IMR-90 (cell line): Measurements from ENCODE around the gene MYO3B. TPM values are rescaled to one million over a fixed set of nuclear protein-coding genes. Genes with fewer than 3 reads are reported as not detected.

Experiments used
- ATAC-seq: fragments of 200-7000 bp; cut with Tn5 transposase; 2 replicates; pipeline ENCODE4 v1.9.1; 2020; ENCODE audit warnings: low read depth, mild to moderate bottlenecking, moderate library complexity
- BruUV-seq: library from RNA; stranded (reverse); fragments of 400-500 nt; replicated peaks from 2 replicates; lab custom pipeline; 2021; lab: Mats Ljungman, UMichigan
- CTCF ChIA-PET: fragments of 300-600 bp; formaldehyde crosslinking; extraction: SDS; loops from one replicate; lab custom pipeline; 2021; ENCODE audit warnings: antibody characterized with exemption; lab: Yijun Ruan, JAX
- POLR2A ChIA-PET: fragments of 300-600 bp; sonication (Branson Sonifier 250); formaldehyde crosslinking; loops from one replicate; lab custom pipeline; 2022; ENCODE audit warnings: antibody characterized with exemption; ENCODE audit not compliant: unreplicated experiment; lab: Charles Lee
- DNase-seq: peaks from one replicate; pipeline ENCODE4 v3.0.0; 2013
- H2AFZ ChIP-seq: replicated peaks from 2 replicates; pipeline ENCODE3; 2013; ENCODE audit warnings: low read length, mild to moderate bottlenecking; ENCODE audit not compliant: poor library complexity
- H2AK5ac ChIP-seq: 2 replicates; pipeline ENCODE4 v1.6.1; 2013; ENCODE audit warnings: low read depth, low read length, inconsistent platforms
- H2AK9ac ChIP-seq: replicated peaks from 2 replicates; pipeline ENCODE3; 2013; ENCODE audit warnings: mild to moderate bottlenecking, low read depth, low read length, moderate library complexity; ENCODE audit not compliant: poor library complexity
- H2BK120ac ChIP-seq: 2 replicates; pipeline ENCODE4 v1.6.1; 2013; ENCODE audit warnings: low read depth, low read length, inconsistent platforms
- H2BK15ac ChIP-seq: 3 replicates; pipeline ENCODE4 v1.6.1; 2013; ENCODE audit warnings: low read depth, low read length, inconsistent platforms
- H2BK20ac ChIP-seq: 2 replicates; pipeline ENCODE4 v1.6.1; 2013; ENCODE audit warnings: low read depth, mild to moderate bottlenecking, inconsistent platforms, low read length, moderate library complexity
- H2BK5ac ChIP-seq: 2 replicates; pipeline ENCODE4 v1.6.1; 2013; ENCODE audit warnings: mild to moderate bottlenecking, low read depth, low read length, inconsistent platforms; ENCODE audit not compliant: poor library complexity, severe bottlenecking
- H3K14ac ChIP-seq: replicated peaks from 2 replicates; pipeline ENCODE4 v1.6.1; 2013; ENCODE audit warnings: low read depth, low read length, inconsistent platforms
- H3K18ac ChIP-seq: 2 replicates; pipeline ENCODE4 v1.6.1; 2013; ENCODE audit warnings: low read depth, low read length, control low read depth
- H3K23ac ChIP-seq: 2 replicates; pipeline ENCODE4 v1.6.1; 2013; ENCODE audit warnings: low read depth, low read length, inconsistent platforms
- H3K27ac ChIP-seq: 2 replicates; pipeline ENCODE4 v1.5.1; 2013; ENCODE audit warnings: mild to moderate bottlenecking, control low read depth, low read length; ENCODE audit not compliant: insufficient read depth
- H3K27me3 ChIP-seq: 2 replicates; pipeline ENCODE4 v1.6.1; 2013; ENCODE audit warnings: low read length; ENCODE audit not compliant: control insufficient read depth, insufficient read depth
- H3K36me3 ChIP-seq: 2 replicates; pipeline ENCODE4 v1.6.1; 2013; ENCODE audit warnings: low read length, mixed read lengths; ENCODE audit not compliant: control insufficient read depth, insufficient read depth
- H3K4ac ChIP-seq: 2 replicates; pipeline ENCODE4 v1.6.1; 2013; ENCODE audit warnings: low read depth, low read length, inconsistent platforms
- H3K4me1 ChIP-seq: 2 replicates; pipeline ENCODE4 v1.6.1; 2013; ENCODE audit warnings: low read length, mixed read lengths; ENCODE audit not compliant: control insufficient read depth, insufficient read depth
- H3K4me2 ChIP-seq: 2 replicates; pipeline ENCODE4 v1.6.1; 2013; ENCODE audit warnings: low read depth, mild to moderate bottlenecking, control low read depth, low read length, moderate library complexity
- H3K4me3 ChIP-seq: 2 replicates; pipeline ENCODE4 v1.5.1; 2013; ENCODE audit warnings: low read depth, mild to moderate bottlenecking, control low read depth, low read length, moderate library complexity; ENCODE audit not compliant: insufficient read depth
- H3K56ac ChIP-seq: 2 replicates; pipeline ENCODE4 v1.6.1; 2013; ENCODE audit warnings: low read length, inconsistent platforms; ENCODE audit not compliant: insufficient read depth; ENCODE audit errors: extremely low read depth
- H3K79me1 ChIP-seq, 2 experiments: 2 replicates each; pipeline ENCODE4 v1.6.1; 2013; ENCODE audit warnings: low read length in 2 of 2, inconsistent platforms in 1 of 2, low read depth in 1 of 2
- H3K9ac ChIP-seq: 2 replicates; pipeline ENCODE4 v1.6.1; 2013; ENCODE audit warnings: low read depth, low read length, control low read depth
- H3K9me1 ChIP-seq: 2 replicates; pipeline ENCODE4 v1.6.1; 2013; ENCODE audit warnings: low read length, inconsistent platforms; ENCODE audit not compliant: insufficient read depth
- H3K9me3 ChIP-seq: 2 replicates; pipeline ENCODE4 v1.6.1; 2013; ENCODE audit warnings: low read length; ENCODE audit not compliant: control insufficient read depth, insufficient read depth
- H4K20me1 ChIP-seq: 2 replicates; pipeline ENCODE4 v1.6.1; 2013; ENCODE audit warnings: low read length, inconsistent platforms; ENCODE audit not compliant: insufficient read depth
- H4K5ac ChIP-seq: 2 replicates; pipeline ENCODE4 v1.6.1; 2013; ENCODE audit warnings: mild to moderate bottlenecking, low read depth, low read length, control low read depth
- H4K8ac ChIP-seq, 2 experiments: 2 replicates each; pipeline ENCODE4 v1.6.1; 2013; ENCODE audit warnings: low read depth in 2 of 2, low read length in 2 of 2, control low read depth in 1 of 2, inconsistent platforms in 1 of 2
- H4K91ac ChIP-seq: 2 replicates; pipeline ENCODE4 v1.6.1; 2013; ENCODE audit warnings: low read depth, low read length, inconsistent platforms; ENCODE audit not compliant: insufficient read depth
- BHLHE40 ChIP-seq: fragments of 150-350 bp; IDR thresholded peaks from 2 replicates; pipeline ENCODE4 v1.6.1; 2016; ENCODE audit warnings: mild to moderate bottlenecking, low read depth, low read length
- CEBPB ChIP-seq: IDR thresholded peaks from 2 replicates; pipeline ENCODE4 v1.6.1; 2012; ENCODE audit warnings: low read depth, low read length, improper control_type of control experiment
- CHD1 ChIP-seq: IDR thresholded peaks from 2 replicates; pipeline ENCODE4 v1.6.1; 2012; ENCODE audit warnings: low read depth, low read length, improper control_type of control experiment
- FOS ChIP-seq: fragments of 150-350 bp; IDR thresholded peaks from 2 replicates; pipeline ENCODE4 v1.6.1; 2016; ENCODE audit warnings: low read depth, low read length
- MAFK ChIP-seq: IDR thresholded peaks from 2 replicates; pipeline ENCODE4 v1.6.1; 2012; ENCODE audit warnings: low read depth, low read length, improper control_type of control experiment
- MXI1 ChIP-seq: IDR thresholded peaks from 2 replicates; pipeline ENCODE4 v1.6.1; 2012; ENCODE audit warnings: low read depth, mild to moderate bottlenecking, low read length, moderate library complexity, borderline replicate concordance
- NFE2L2 ChIP-seq: fragments of 150-350 bp; IDR thresholded peaks from 2 replicates; pipeline ENCODE4 v1.6.1; 2016; ENCODE audit warnings: low read depth, mild to moderate bottlenecking, low read length
- POLR2A ChIP-seq: IDR thresholded peaks from 2 replicates; pipeline ENCODE4 v1.6.1; 2012; ENCODE audit warnings: mild to moderate bottlenecking, low read depth, low read length
- RAD21 ChIP-seq: IDR thresholded peaks from 2 replicates; pipeline ENCODE4 v1.6.1; 2012; ENCODE audit warnings: low read length, improper control_type of control experiment
- RCOR1 ChIP-seq: IDR thresholded peaks from 2 replicates; pipeline ENCODE4 v1.6.1; 2012; ENCODE audit warnings: mild to moderate bottlenecking, low read length, improper control_type of control experiment; ENCODE audit not compliant: insufficient replicate concordance
- RFX5 ChIP-seq: IDR thresholded peaks from 2 replicates; pipeline ENCODE4 v1.8.0; 2012; ENCODE audit warnings: low read depth, mild to moderate bottlenecking, low read length, moderate library complexity
- SMC3 ChIP-seq: fragments of 150-350 bp; IDR thresholded peaks from 2 replicates; pipeline ENCODE4 v1.6.1; 2016; ENCODE audit warnings: low read depth, mild to moderate bottlenecking, antibody characterized with exemption, low read length, moderate library complexity
- WGBS, 2 experiments: methylation state at CpG; one replicate each; pipeline versions ENCODE4 v1.1.5 to v1.1.7; 2013; ENCODE audit warnings: missing lambda C conversion rate in 2 of 2; ENCODE audit not compliant: insufficient read length in 1 of 2; ENCODE audit errors: extremely low coverage in 2 of 2; 5-methylcytosine and 5-hydroxymethylcytosine counted together
- dilution Hi-C: fragments of 300-500 bp; cut with HindIII; formaldehyde crosslinking; loops from one replicate; pipeline ENCODE4 v1.14.3; 2018; ENCODE audit warnings: low sequenced_read_pairs; ENCODE audit not compliant: unreplicated experiment
- in situ Hi-C: fragments of 300-500 bp; cut with MboI; formaldehyde crosslinking; loops from 3 replicates; pipeline ENCODE4 v1.14.3; 2019; ENCODE audit warnings: low sequenced_read_pairs, inconsistent platforms, mixed read lengths
- intact Hi-C: fragments of 100-400 bp; cut with micrococcal nuclease; formaldehyde crosslinking; loops from 2 replicates; pipeline ENCODE4 v1.10.0; 2022
- polyA plus RNA-seq, 3 experiments: library from polyadenylated mRNA; depleted of rRNA; stranded (reverse); fragments of >200 nt; gene quantifications; 2 replicates each; pipeline ENCODE4 v1.2.3, GENCODE V29; 2012; ENCODE audit warnings: low replicate concordance in 1 of 3
- total RNA-seq: library from RNA; depleted of rRNA; stranded (reverse); fragments of >200 nt; gene quantifications from 2 replicates; pipeline ENCODE4 v1.2.3, GENCODE V29; 2012
- TF ChIP-seq, protein P1 (sequence below): fragments of 150-350 bp; IDR thresholded peaks from 2 replicates; pipeline ENCODE4 v1.6.1; 2016; ENCODE audit warnings: low read depth, mild to moderate bottlenecking, low read length, moderate library complexity, borderline replicate concordance
- TF ChIP-seq, protein P2 (sequence below): conservative IDR thresholded peaks from 2 replicates; pipeline ENCODE4 v1.5.1; 2012; ENCODE audit warnings: mild to moderate bottlenecking, low read depth, low read length, improper control_type of control experiment
- TF ChIP-seq, protein P3 (sequence below): fragments of 150-350 bp; IDR thresholded peaks from 2 replicates; pipeline ENCODE4 v1.6.1; 2017; ENCODE audit warnings: mild to moderate bottlenecking, antibody characterized with exemption, low read length, low read depth

The MYO3B gene
- total and polyA plus RNA-seq, 2 of the 4 experiments (the other 2 are of a cell fraction) = 0.02 TPM; not detected in 1

DNA sequence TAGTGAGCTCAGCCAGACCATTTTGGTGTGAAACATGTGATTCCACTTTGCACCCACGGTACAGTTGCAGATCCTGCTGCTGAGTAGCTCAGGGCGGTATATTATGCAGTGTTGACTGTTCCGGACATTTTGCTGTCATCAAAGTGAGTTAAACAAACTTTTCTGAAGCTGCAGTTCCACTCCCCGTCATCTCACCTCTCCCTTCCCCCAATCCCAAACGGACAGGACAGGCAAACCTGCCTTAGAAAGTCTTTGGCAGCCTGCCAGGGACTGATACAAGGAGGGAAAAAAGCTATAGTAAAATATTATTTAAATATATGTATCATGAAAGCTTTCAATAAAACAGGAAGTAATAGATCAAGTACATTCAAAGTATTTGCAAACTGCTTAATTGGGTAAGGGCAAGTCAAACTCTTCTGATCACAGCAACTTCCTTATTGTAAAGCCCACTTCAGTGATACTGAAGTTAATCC lies 501.7 kb downstream of the MYO3B start:
- Histone ChIP-seq H3K56ac (no peak overlapping the region), H3K4me3 (no peak overlapping the region), H3K14ac (no peak overlapping the region), H2BK5ac (no peak overlapping the region), H3K9me3 (no peaks in the 10 kb centered on the region), H3K27ac (no peak overlapping the region), H2BK20ac (no peak overlapping the region), H2BK120ac (no peak overlapping the region), H3K9me1 (no peaks in the 10 kb centered on the region), H3K23ac (no peak overlapping the region), H3K4me1 (no peaks in the 10 kb centered on the region), H3K36me3 (no peaks in the 10 kb centered on the region), H2AK5ac (no peak overlapping the region), H3K9ac (no peak overlapping the region), H3K4me2 (no peak overlapping the region), H4K8ac (no peak overlapping the region), H2AFZ (no peak overlapping the region), H3K27me3 (no peaks in the 10 kb centered on the region), H4K20me1 (no peaks in the 10 kb centered on the region), H4K91ac (no peak overlapping the region), H3K79me1 (no peaks in the 10 kb centered on the region), H2BK15ac (no peak overlapping the region), H4K5ac (no peak overlapping the region), H2AK9ac (no peak overlapping the region), H3K4ac (no peak overlapping the region), H3K18ac (no peak overlapping the region)
- no peak for DNase-seq
- in situ Hi-C loops = no loop called here
- BruUV-seq = no TSS peak
- dilution Hi-C loops = no loop called here
- WGBS, 2 experiments = no CpG with 5 or more reads among the region's 5 CpGs
- intact Hi-C loops = no loop called here
- no peak for ATAC-seq
- ChIA-PET POLR2A (no interaction called here), CTCF (interaction anchor here (0.6 kb wide), 1 partner anchor 1270 kb away, joined by 3 read pairs; no protein-coding TSS in a partner anchor)
- TF ChIP-seq FOS (no peak), RAD21 (no peak), POLR2A (no peak), BHLHE40 (no peak), CHD1 (no peak), RFX5 (no peak), CEBPB (no peak), SMC3 (no peak), NFE2L2 (no peak), RCOR1 (no peak), MXI1 (no peak), MAFK (no peak)
- TF ChIP-seq, protein P1, sequence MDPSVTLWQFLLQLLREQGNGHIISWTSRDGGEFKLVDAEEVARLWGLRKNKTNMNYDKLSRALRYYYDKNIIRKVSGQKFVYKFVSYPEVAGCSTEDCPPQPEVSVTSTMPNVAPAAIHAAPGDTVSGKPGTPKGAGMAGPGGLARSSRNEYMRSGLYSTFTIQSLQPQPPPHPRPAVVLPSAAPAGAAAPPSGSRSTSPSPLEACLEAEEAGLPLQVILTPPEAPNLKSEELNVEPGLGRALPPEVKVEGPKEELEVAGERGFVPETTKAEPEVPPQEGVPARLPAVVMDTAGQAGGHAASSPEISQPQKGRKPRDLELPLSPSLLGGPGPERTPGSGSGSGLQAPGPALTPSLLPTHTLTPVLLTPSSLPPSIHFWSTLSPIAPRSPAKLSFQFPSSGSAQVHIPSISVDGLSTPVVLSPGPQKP = no peak
- TF ChIP-seq, protein P2, sequence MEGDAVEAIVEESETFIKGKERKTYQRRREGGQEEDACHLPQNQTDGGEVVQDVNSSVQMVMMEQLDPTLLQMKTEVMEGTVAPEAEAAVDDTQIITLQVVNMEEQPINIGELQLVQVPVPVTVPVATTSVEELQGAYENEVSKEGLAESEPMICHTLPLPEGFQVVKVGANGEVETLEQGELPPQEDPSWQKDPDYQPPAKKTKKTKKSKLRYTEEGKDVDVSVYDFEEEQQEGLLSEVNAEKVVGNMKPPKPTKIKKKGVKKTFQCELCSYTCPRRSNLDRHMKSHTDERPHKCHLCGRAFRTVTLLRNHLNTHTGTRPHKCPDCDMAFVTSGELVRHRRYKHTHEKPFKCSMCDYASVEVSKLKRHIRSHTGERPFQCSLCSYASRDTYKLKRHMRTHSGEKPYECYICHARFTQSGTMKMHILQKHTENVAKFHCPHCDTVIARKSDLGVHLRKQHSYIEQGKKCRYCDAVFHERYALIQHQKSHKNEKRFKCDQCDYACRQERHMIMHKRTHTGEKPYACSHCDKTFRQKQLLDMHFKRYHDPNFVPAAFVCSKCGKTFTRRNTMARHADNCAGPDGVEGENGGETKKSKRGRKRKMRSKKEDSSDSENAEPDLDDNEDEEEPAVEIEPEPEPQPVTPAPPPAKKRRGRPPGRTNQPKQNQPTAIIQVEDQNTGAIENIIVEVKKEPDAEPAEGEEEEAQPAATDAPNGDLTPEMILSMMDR = no peak
- TF ChIP-seq, protein P3, sequence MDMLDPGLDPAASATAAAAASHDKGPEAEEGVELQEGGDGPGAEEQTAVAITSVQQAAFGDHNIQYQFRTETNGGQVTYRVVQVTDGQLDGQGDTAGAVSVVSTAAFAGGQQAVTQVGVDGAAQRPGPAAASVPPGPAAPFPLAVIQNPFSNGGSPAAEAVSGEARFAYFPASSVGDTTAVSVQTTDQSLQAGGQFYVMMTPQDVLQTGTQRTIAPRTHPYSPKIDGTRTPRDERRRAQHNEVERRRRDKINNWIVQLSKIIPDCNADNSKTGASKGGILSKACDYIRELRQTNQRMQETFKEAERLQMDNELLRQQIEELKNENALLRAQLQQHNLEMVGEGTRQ = no peak
